Activated naive CD4-positive, alpha-beta T cell treated with anti-CD3 and anti-CD28 coated beads, Interleukin-2, amount 10 ng/mL, durations not matched to agents 7 days and 5 days (primary cell): ENCODE measurements around the gene CXXC5.

Experiments used
- CTCF ChIA-PET: fragments of 350-600 bp; sonication (Branson Sonifier 250); formaldehyde crosslinking; loops from one replicate; lab custom pipeline; 2021; ENCODE audit warnings: antibody characterized with exemption; lab: Charles Lee
- DNase-seq: peaks from one replicate; pipeline ENCODE4 v3.0.0-alpha.2; 2020
- H3K27ac Mint-ChIP-seq: one replicate; pipeline ENCODE4 v1.8.0; 2021; ENCODE audit warnings: mild to moderate bottlenecking, moderate library complexity, mixed read lengths
- H3K27me3 Mint-ChIP-seq: one replicate; pipeline ENCODE4 v1.8.0; 2021; ENCODE audit warnings: mild to moderate bottlenecking, mixed read lengths
- H3K36me3 Mint-ChIP-seq: one replicate; pipeline ENCODE4 v1.8.0; 2021; ENCODE audit warnings: mixed read lengths
- H3K4me1 Mint-ChIP-seq: one replicate; pipeline ENCODE4 v1.8.0; 2021; ENCODE audit warnings: mixed read lengths
- H3K4me3 Mint-ChIP-seq: one replicate; pipeline ENCODE4 v1.8.0; 2021; ENCODE audit warnings: mild to moderate bottlenecking, moderate library complexity, mixed read lengths
- H3K9me3 Mint-ChIP-seq: one replicate; pipeline ENCODE4 v1.8.0; 2021; ENCODE audit warnings: mixed read lengths

The CXXC5 gene

GRCh38 chr5:139641116-139642080 is 6.8 kb upstream of the CXXC5 start:
- Mint-ChIP-seq H3K27me3 (peaks cover 35% of the 10 kb centered on the region), H3K4me1 (peaks cover 22% of the 10 kb centered on the region), H3K4me3 (no peak overlapping the region), H3K36me3 (peaks cover 4% of the 10 kb centered on the region), H3K9me3 (no peaks in the 10 kb centered on the region), H3K27ac (no peak overlapping the region)
- DNase-seq, result no peak
- CTCF ChIA-PET, result no interaction called here

- Mint-ChIP-seq H3K27me3 (peaks cover 43% of the 10 kb centered on the region), H3K9me3 (no peaks in the 10 kb centered on the region), H3K27ac (no peak overlapping the region), H3K4me1 (peaks cover 19% of the 10 kb centered on the region), H3K36me3 (no peaks in the 10 kb centered on the region), H3K4me3 (no peak overlapping the region)
- CTCF ChIA-PET, result no interaction called here
- no peak for DNase-seq
These were observed 5.9 kb upstream of the CXXC5 start for GRCh38 chr5:139642213-139642612.

- peaks cover 53% of the 10 kb centered on the region for H3K27me3 Mint-ChIP-seq
- no peak overlapping the region for H3K27ac Mint-ChIP-seq
- CTCF ChIA-PET, result interaction anchor here (2.9 kb wide), 1 partner anchor 47 kb away, joined by 12 read pairs; no protein-coding TSS in a partner anchor
- no peak overlapping the region for H3K4me3 Mint-ChIP-seq
- H3K9me3 Mint-ChIP-seq, result no peaks in the 10 kb centered on the region
- H3K4me1 Mint-ChIP-seq, result peaks cover 17% of the 10 kb centered on the region
- no peak for DNase-seq
- H3K36me3 Mint-ChIP-seq, result no peaks in the 10 kb centered on the region
These were observed 5.0 kb upstream of the CXXC5 start for GRCh38 chr5:139642891-139643871.

- peaks cover 11% of the 10 kb centered on the region for H3K4me1 Mint-ChIP-seq
These were observed 4.1 kb upstream of the CXXC5 start for GRCh38 chr5:139644001-139644456.

GRCh38 chr5:139644646-139645429 is 3.3 kb upstream of the CXXC5 start:
- peak; percentile 21 for DNase-seq
- H3K36me3 Mint-ChIP-seq, result no peaks in the 10 kb centered on the region
- no peak overlapping the region for H3K4me3 Mint-ChIP-seq
- H3K27ac Mint-ChIP-seq, result no peak overlapping the region
- peaks cover 68% of the 10 kb centered on the region for H3K27me3 Mint-ChIP-seq
- CTCF ChIA-PET, result interaction anchor here (1.0 to 2.9 kb wide), 4 partner anchors 8 to 225 kb away, joined by 4 to 12 read pairs (median 6); no protein-coding TSS in a partner anchor
- peaks cover 15% of the 10 kb centered on the region for H3K4me1 Mint-ChIP-seq
- H3K9me3 Mint-ChIP-seq, result no peaks in the 10 kb centered on the region

More at GRCh38 chr5:139644001-139644456, 4.1 kb upstream of the CXXC5 start:
- Mint-ChIP-seq H3K4me3 (no peak overlapping the region), H3K27ac (peak overlapping the region; percentile 17), H3K36me3 (no peaks in the 10 kb centered on the region), H3K27me3 (peaks cover 60% of the 10 kb centered on the region), H3K9me3 (no peaks in the 10 kb centered on the region)
- CTCF ChIA-PET, result interaction anchor here (1.5 to 2.9 kb wide), 2 partner anchors 46 to 225 kb away, joined by 5 to 12 read pairs; no protein-coding TSS in a partner anchor
- DNase-seq, result no peak

- Mint-ChIP-seq H3K27me3 (peaks cover 74% of the 10 kb centered on the region), H3K4me3 (no peak overlapping the region), H3K9me3 (no peaks in the 10 kb centered on the region), H3K27ac (no peak overlapping the region), H3K36me3 (no peaks in the 10 kb centered on the region), H3K4me1 (peaks cover 19% of the 10 kb centered on the region)
- DNase-seq, result no peak
- CTCF ChIA-PET, result interaction anchor here (1.0 to 2.9 kb wide), 4 partner anchors 9 to 226 kb away, joined by 4 to 12 read pairs (median 6); no protein-coding TSS in a partner anchor
These were observed 2.7 kb upstream of the CXXC5 start for GRCh38 chr5:139645430-139645871.

- peaks cover 23% of the 10 kb centered on the region for H3K4me1 Mint-ChIP-seq
- H3K27ac Mint-ChIP-seq, result no peak overlapping the region
These were observed 2.0 kb upstream of the CXXC5 start for GRCh38 chr5:139646111-139646510.

GRCh38 chr5:139646912-139647505 is 1.1 kb upstream of the CXXC5 start:
- no peaks in the 10 kb centered on the region for H3K36me3 Mint-ChIP-seq
- no peak for DNase-seq
- H3K4me3 Mint-ChIP-seq, result peak overlapping the region; percentile 8
- no peaks in the 10 kb centered on the region for H3K9me3 Mint-ChIP-seq
- peaks cover 90% of the 10 kb centered on the region for H3K27me3 Mint-ChIP-seq
- CTCF ChIA-PET, result interaction anchor here (1.0 kb wide), 1 partner anchor 11 kb away, joined by 3 read pairs; no protein-coding TSS in a partner anchor
- peaks cover 30% of the 10 kb centered on the region for H3K4me1 Mint-ChIP-seq
- H3K27ac Mint-ChIP-seq, result no peak overlapping the region

More at GRCh38 chr5:139646111-139646510, 2.0 kb upstream of the CXXC5 start:
- no peak for DNase-seq
- Mint-ChIP-seq H3K27me3 (peaks cover 81% of the 10 kb centered on the region), H3K4me3 (no peak overlapping the region), H3K9me3 (no peaks in the 10 kb centered on the region), H3K36me3 (no peaks in the 10 kb centered on the region)
- CTCF ChIA-PET, result interaction anchor here (1.3 to 2.9 kb wide), 2 partner anchors 10 to 44 kb away, joined by 4 to 12 read pairs; no protein-coding TSS in a partner anchor

GRCh38 chr5:139647506-139648204 is 494 bp upstream of the CXXC5 start:
- CTCF ChIA-PET, result interaction anchor here (0.8 to 1.5 kb wide), 3 partner anchors 10 to 14 kb away, joined by 3 to 8 read pairs (median 3); no protein-coding TSS in a partner anchor
- DNase-seq, result no peak
- peaks cover 96% of the 10 kb centered on the region for H3K27me3 Mint-ChIP-seq
- no peak overlapping the region for H3K27ac Mint-ChIP-seq
- peak overlapping the region; percentile 44 for H3K4me3 Mint-ChIP-seq
- H3K9me3 Mint-ChIP-seq, result no peaks in the 10 kb centered on the region
- H3K4me1 Mint-ChIP-seq, result peaks cover 36% of the 10 kb centered on the region
- H3K36me3 Mint-ChIP-seq, result no peaks in the 10 kb centered on the region

GRCh38 chr5:139649082-139649991 is 1.2 kb downstream of the CXXC5 start:
- Mint-ChIP-seq H3K27ac (peak overlapping the region; percentile 34), H3K4me1 (peaks cover 40% of the 10 kb centered on the region), H3K4me3 (peak overlapping the region; percentile 53), H3K27me3 (peaks cover 98% of the 10 kb centered on the region), H3K9me3 (no peaks in the 10 kb centered on the region), H3K36me3 (no peaks in the 10 kb centered on the region)
- DNase-seq, result no peak
- CTCF ChIA-PET, result interaction anchor here (1.1 to 3.1 kb wide), 3 partner anchors 14 to 74 kb away, joined by 3 to 23 read pairs (median 8); no protein-coding TSS in a partner anchor

- CTCF ChIA-PET, result interaction anchor here (3.1 kb wide), 1 partner anchor 15 kb away, joined by 23 read pairs; no protein-coding TSS in a partner anchor
- Mint-ChIP-seq H3K36me3 (no peaks in the 10 kb centered on the region), H3K4me1 (peaks cover 39% of the 10 kb centered on the region), H3K9me3 (no peaks in the 10 kb centered on the region), H3K27me3 (peaks cover 99% of the 10 kb centered on the region), H3K4me3 (peak overlapping the region; percentile 29), H3K27ac (peak overlapping the region; percentile 34)
- DNase-seq, result peak; percentile 45
These were observed 2.0 kb downstream of the CXXC5 start for GRCh38 chr5:139650031-139650688.
